Testis (tissue), 3 donors: ENCODE data around the gene NSUN2. TPM values are rescaled to one million over a fixed set of nuclear protein-coding genes. Genes with fewer than 3 reads are reported as not detected.

ENCODE experiments used
- DNase-seq: peaks from one replicate; pipeline ENCODE4 v3.0.0-alpha.2; 2019
- H3K27ac ChIP-seq, 2 donors: fragments of 200-600 bp; sonication (generic); one replicate each; pipeline ENCODE4 v1.5.1; 2019
- H3K27me3 ChIP-seq: fragments of 200-600 bp; sonication (generic); one replicate; pipeline ENCODE4 v1.5.1; 2019
- H3K36me3 ChIP-seq: fragments of 200-600 bp; sonication (generic); one replicate; pipeline ENCODE4 v1.5.1; 2017; ENCODE audit warnings: low read depth; ENCODE audit errors: missing control alignments
- H3K4me1 ChIP-seq: fragments of 200-600 bp; sonication (generic); one replicate; pipeline ENCODE4 v1.5.1; 2019
- H3K4me3 ChIP-seq, 2 donors: fragments of 200-600 bp; sonication (generic); one replicate each; pipeline ENCODE4 v1.5.1; 2017 to 2019
- H3K9me3 ChIP-seq: fragments of 200-600 bp; sonication (generic); one replicate; pipeline ENCODE4 v1.5.1; 2017
- CTCF ChIP-seq, 3 experiments: fragments of 450-650 bp in 2 of 3; fragments of 200-600 bp in 1 of 3; sonication (generic) in 1 of 3; IDR thresholded peaks; one replicate each; pipeline ENCODE4 v1.5.1; 2016 to 2019; ENCODE audit warnings: antibody characterized with exemption in 3 of 3, mild to moderate bottlenecking in 2 of 3, moderate library complexity in 1 of 3
- POLR2A ChIP-seq: fragments of 450-650 bp; IDR thresholded peaks from one replicate; pipeline ENCODE4 v1.6.1; 2017; ENCODE audit warnings: antibody characterized with exemption, mild to moderate bottlenecking, moderate library complexity
- WGBS, 2 donors: methylation state at CpG; one replicate each; pipeline ENCODE4 v1.1.5; 2018; 5-methylcytosine and 5-hydroxymethylcytosine counted together
- intact Hi-C: fragments of 100-400 bp; cut with DNase I; formaldehyde crosslinking; loops from one replicate; pipeline ENCODE4 v1.15.1; 2023; ENCODE audit warnings: low total_unique reads
- polyA plus RNA-seq: library from polyadenylated mRNA; stranded (reverse); fragments of 350-450 nt; fragmentation: Illumina TruSeq; extraction: RNeasy Lipid Tissue Mini Kit (QIAGEN cat#74804); gene quantifications from one replicate; pipeline ENCODE4 v1.2.3, GENCODE V29; 2014; ENCODE audit warnings: low read depth, low replicate concordance; ENCODE audit not compliant: insufficient read depth
- total RNA-seq, 2 donors: library from RNA; depleted of rRNA; stranded (reverse); fragments of >200 nt; gene quantifications; one replicate each; pipeline ENCODE4 v1.2.3, GENCODE V29; 2016

NSUN2 gene
- total and polyA plus RNA-seq, 3 donors from 2014 or later: 51.6 to 80.1 (median 66.7) TPM

- WGBS, 2 donors: 9 to 14% methylated on average over 6 of the region's 6 CpGs
Measured at GRCh38 chr5:6634306-6634705, 1.5 kb upstream of the NSUN2 start.

GRCh38 chr5:6633469-6634245 lies 813 bp upstream of the NSUN2 start:
- 0 to 2% methylated on average over 14 to 54 of the region's 75 CpGs for WGBS, 2 donors
- peak overlapping the region in 1 of 2 donors; percentile 94 for H3K27ac ChIP-seq
- no peaks in the 10 kb centered on the region for H3K27me3 ChIP-seq
- peak overlapping the region; percentile 95 to 97 for H3K4me3 ChIP-seq
- intact Hi-C loops: no loop called here
- H3K4me1 ChIP-seq: peaks cover 19% of the 10 kb centered on the region
- H3K9me3 ChIP-seq: no peaks in the 10 kb centered on the region
- TF ChIP-seq CTCF (IDR thresholded peaks at IDR 0.05) (no peak), POLR2A (no peak)
- DNase-seq: peak; percentile 51
- no peaks in the 10 kb centered on the region for H3K36me3 ChIP-seq

More at GRCh38 chr5:6634306-6634705, 1.5 kb upstream of the NSUN2 start:
- H3K27me3 ChIP-seq: no peaks in the 10 kb centered on the region
- no peaks in the 10 kb centered on the region for H3K9me3 ChIP-seq
- intact Hi-C loops: no loop called here
- H3K4me3 ChIP-seq: peak overlapping the region; percentile 95 to 97
- no peaks in the 10 kb centered on the region for H3K36me3 ChIP-seq
- TF ChIP-seq POLR2A: no peak
- TF ChIP-seq CTCF (IDR thresholded peaks at IDR 0.05): no peak
- no peak for DNase-seq
- no peak overlapping the region for H3K27ac ChIP-seq
- H3K4me1 ChIP-seq: peaks cover 19% of the 10 kb centered on the region

- peak; percentile 36 for DNase-seq
Measured at GRCh38 chr5:6632324-6632887, 438 bp downstream of the NSUN2 start.

GRCh38 chr5:6631441-6631840 lies 1.4 kb downstream of the NSUN2 start:
- Histone ChIP-seq H3K36me3 (no peaks in the 10 kb centered on the region), H3K27me3 (no peaks in the 10 kb centered on the region), H3K9me3 (no peaks in the 10 kb centered on the region), H3K27ac (no peak overlapping the region), H3K4me3 (peak overlapping the region in 1 of 2 donors; percentile 97), H3K4me1 (peaks cover 19% of the 10 kb centered on the region)
- intact Hi-C loops: no loop called here
- DNase-seq: no peak
- TF ChIP-seq POLR2A (no peak), CTCF (IDR thresholded peaks at IDR 0.05) (no peak)
- WGBS, 2 donors: 79 to 82% methylated on average over 4 of the region's 4 CpGs

More at GRCh38 chr5:6632324-6632887, 438 bp downstream of the NSUN2 start:
- Histone ChIP-seq H3K36me3 (no peaks in the 10 kb centered on the region), H3K4me1 (peaks cover 19% of the 10 kb centered on the region), H3K9me3 (no peaks in the 10 kb centered on the region), H3K27ac (peak overlapping the region; percentile 84 to 94), H3K4me3 (peak overlapping the region; percentile 95 to 97), H3K27me3 (no peaks in the 10 kb centered on the region)
- intact Hi-C loops: no loop called here
- 0% methylated on average over 17 to 33 of the region's 33 CpGs for WGBS, 2 donors
- TF ChIP-seq POLR2A (no peak), CTCF (IDR thresholded peaks at IDR 0.05) (no peak)
